HL-60 (cell line): Measurements from ENCODE around the gene ASXL1.

Experiments
- DNase-seq, 2 experiments: peaks; one replicate each; pipeline ENCODE4 v3.0.0-alpha.2; 2010 to 2020; ENCODE audit warnings: low read depth in 1 of 2, low spot score in 1 of 2
- H3K27ac ChIP-seq: fragments of 250-450 bp; sonication (Bioruptor Pico); replicated peaks from 2 replicates; pipeline ENCODE4 v1.5.1; 2020; ENCODE audit warnings: mild to moderate bottlenecking, moderate library complexity
- H3K27me3 ChIP-seq: fragments of 250-450 bp; sonication (Bioruptor Pico); 2 replicates; pipeline ENCODE4 v1.5.1; 2021; ENCODE audit warnings: mild to moderate bottlenecking, moderate library complexity; ENCODE audit not compliant: insufficient read depth, poor library complexity, severe bottlenecking
- H3K4me3 ChIP-seq: replicated peaks from 2 replicates; pipeline ENCODE4 v1.5.1; 2011; ENCODE audit warnings: mild to moderate bottlenecking, control low read depth, low read length; ENCODE audit not compliant: insufficient read depth
- CTCF ChIP-seq: IDR thresholded peaks from one replicate; pipeline ENCODE4 v1.5.1; 2011; ENCODE audit warnings: low read length, control low read depth, inconsistent platforms; ENCODE audit not compliant: insufficient read depth
- GABPA ChIP-seq: IDR thresholded peaks from 2 replicates; pipeline ENCODE4 v1.6.1; 2012; ENCODE audit warnings: low read depth
- POLR2AphosphoS5 ChIP-seq: IDR thresholded peaks from 2 replicates; pipeline ENCODE4 v1.6.1; 2012; ENCODE audit warnings: low read depth
- REST ChIP-seq: IDR thresholded peaks from 2 replicates; pipeline ENCODE4 v1.6.1; 2012; ENCODE audit warnings: low read depth; ENCODE audit not compliant: insufficient replicate concordance
- SPI1 ChIP-seq: IDR thresholded peaks from 2 replicates; pipeline ENCODE4 v1.6.1; 2012; ENCODE audit warnings: low read depth, mild to moderate bottlenecking, borderline replicate concordance

Gene ASXL1

GRCh38 chr20:32421290-32421689, 63.2 kb downstream of the ASXL1 start:
- Histone ChIP-seq H3K4me3 (no peak overlapping the region), H3K27ac (no peak overlapping the region), H3K27me3 (no peaks in the 10 kb centered on the region)
- no peak for TF ChIP-seq GABPA
- no peak for TF ChIP-seq REST
- TF ChIP-seq SPI1: no peak
- no peak for TF ChIP-seq POLR2AphosphoS5
- TF ChIP-seq CTCF: no peak
- no peak for DNase-seq

- Histone ChIP-seq H3K27ac (no peak overlapping the region), H3K27me3 (no peaks in the 10 kb centered on the region), H3K4me3 (no peak overlapping the region)
- TF ChIP-seq CTCF (no peak), GABPA (no peak), SPI1 (no peak), POLR2AphosphoS5 (no peak), REST (no peak)
- DNase-seq: no peak
Measured at GRCh38 chr20:32427996-32428395, 69.9 kb downstream of the ASXL1 start.

GRCh38 chr20:32429343-32429742, 71.2 kb downstream of the ASXL1 start:
- H3K4me3 ChIP-seq: no peak overlapping the region
- DNase-seq: no peak
- TF ChIP-seq GABPA (no peak), SPI1 (no peak), POLR2AphosphoS5 (no peak), CTCF (no peak), REST (no peak)
- H3K27ac ChIP-seq: no peak overlapping the region
- H3K27me3 ChIP-seq: no peaks in the 10 kb centered on the region
